ENCODE results near the gene CLEC2D.

Gene CLEC2D, protein sequence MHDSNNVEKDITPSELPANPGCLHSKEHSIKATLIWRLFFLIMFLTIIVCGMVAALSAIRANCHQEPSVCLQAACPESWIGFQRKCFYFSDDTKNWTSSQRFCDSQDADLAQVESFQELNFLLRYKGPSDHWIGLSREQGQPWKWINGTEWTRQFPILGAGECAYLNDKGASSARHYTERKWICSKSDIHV

DNA sequence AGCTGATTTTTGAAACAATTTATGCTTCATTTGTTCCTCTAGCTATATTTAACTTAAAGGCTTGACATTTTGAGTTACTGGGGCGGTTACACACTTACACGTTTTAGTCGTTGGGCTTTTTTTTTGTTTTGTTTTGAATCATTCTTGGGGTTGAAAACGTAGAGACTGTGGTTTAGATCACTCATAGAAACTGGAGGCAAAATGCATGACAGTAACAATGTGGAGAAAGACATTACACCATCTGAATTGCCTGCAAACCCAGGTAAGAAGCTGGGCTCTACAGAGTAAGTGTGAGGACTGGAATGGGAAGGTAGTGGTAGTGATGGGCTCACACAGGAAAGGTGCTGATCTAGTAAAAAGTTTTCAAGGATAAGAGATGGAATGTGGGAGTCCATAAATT, at the start of gene CLEC2D:
CLEC2D (plus strand) TSS at position 180 of the 400 bp plus-strand sequence; CDS start at position 202, 22 bp downstream.
- TF ChIP-seq, protein P1, sequence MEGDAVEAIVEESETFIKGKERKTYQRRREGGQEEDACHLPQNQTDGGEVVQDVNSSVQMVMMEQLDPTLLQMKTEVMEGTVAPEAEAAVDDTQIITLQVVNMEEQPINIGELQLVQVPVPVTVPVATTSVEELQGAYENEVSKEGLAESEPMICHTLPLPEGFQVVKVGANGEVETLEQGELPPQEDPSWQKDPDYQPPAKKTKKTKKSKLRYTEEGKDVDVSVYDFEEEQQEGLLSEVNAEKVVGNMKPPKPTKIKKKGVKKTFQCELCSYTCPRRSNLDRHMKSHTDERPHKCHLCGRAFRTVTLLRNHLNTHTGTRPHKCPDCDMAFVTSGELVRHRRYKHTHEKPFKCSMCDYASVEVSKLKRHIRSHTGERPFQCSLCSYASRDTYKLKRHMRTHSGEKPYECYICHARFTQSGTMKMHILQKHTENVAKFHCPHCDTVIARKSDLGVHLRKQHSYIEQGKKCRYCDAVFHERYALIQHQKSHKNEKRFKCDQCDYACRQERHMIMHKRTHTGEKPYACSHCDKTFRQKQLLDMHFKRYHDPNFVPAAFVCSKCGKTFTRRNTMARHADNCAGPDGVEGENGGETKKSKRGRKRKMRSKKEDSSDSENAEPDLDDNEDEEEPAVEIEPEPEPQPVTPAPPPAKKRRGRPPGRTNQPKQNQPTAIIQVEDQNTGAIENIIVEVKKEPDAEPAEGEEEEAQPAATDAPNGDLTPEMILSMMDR (IDR thresholded peaks at IDR 0.05; ENCODE audit: extremely low read depth, insufficient read depth, missing control alignments) = no peak
- in situ Hi-C loops (cut with MboI; ENCODE audit: low pct_unique_long_range_greater_than_20kb, low sequenced_read_pairs, unreplicated experiment) = no loop called here
- DNase-seq (ENCODE audit: low spot score) = peak; percentile 59

DNA sequence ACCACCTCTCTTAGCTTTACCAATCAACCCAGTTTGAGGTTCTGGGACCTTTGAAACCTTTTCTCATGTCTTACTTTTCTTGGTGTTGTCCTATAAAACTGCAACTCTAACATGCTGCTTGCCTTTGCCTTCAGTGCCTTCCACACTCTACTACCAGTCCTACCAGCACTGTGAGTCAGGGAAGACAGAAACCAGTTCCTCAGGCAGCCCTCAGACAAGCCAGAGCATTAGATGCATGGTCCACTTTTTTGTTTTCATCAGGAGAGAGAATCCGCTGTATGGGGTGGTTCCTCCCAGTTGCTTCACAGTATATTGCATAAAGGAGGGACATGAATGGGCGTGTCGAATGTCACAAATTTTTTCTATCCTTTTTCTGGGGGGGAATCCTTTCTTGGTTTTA, 44.5 kb upstream of the CLEC2D start:
- DNase-seq (ENCODE audit: low spot score) = no peak
- TF ChIP-seq, protein P1 (IDR thresholded peaks at IDR 0.05; ENCODE audit: extremely low read depth, insufficient read depth, missing control alignments) = no peak
- in situ Hi-C loops (cut with MboI; ENCODE audit: low pct_unique_long_range_greater_than_20kb, low sequenced_read_pairs, unreplicated experiment) = loop anchor here (25.0 kb wide), 1 partner anchor 288 kb away; no protein-coding TSS in a partner anchor

DNA sequence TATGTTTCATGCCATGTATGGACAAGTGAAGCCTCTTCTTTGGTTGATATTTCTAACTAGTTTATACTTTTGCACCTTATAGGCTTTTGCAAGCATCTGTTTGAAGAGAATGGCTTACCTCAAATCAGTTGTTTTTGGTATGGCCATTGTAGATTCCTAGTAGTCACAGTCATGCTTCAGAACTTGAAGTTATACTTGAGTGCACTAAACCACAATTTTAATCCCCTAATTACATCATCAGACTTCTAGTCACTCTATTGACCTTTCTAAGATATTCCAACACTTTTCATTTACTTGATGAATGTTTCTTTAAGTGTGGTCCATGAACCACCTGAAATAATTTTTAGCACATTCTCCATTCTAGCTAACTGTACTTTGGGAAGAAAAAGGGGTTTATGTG, 43.2 kb upstream of the CLEC2D start:
- DNase-seq (ENCODE audit: low spot score) = no peak
- in situ Hi-C loops (cut with MboI; ENCODE audit: low pct_unique_long_range_greater_than_20kb, low sequenced_read_pairs, unreplicated experiment) = loop anchor here (25.0 kb wide), 1 partner anchor 289 kb away; no protein-coding TSS in a partner anchor
- TF ChIP-seq, protein P1 (IDR thresholded peaks at IDR 0.05; ENCODE audit: extremely low read depth, insufficient read depth, missing control alignments) = no peak

DNA sequence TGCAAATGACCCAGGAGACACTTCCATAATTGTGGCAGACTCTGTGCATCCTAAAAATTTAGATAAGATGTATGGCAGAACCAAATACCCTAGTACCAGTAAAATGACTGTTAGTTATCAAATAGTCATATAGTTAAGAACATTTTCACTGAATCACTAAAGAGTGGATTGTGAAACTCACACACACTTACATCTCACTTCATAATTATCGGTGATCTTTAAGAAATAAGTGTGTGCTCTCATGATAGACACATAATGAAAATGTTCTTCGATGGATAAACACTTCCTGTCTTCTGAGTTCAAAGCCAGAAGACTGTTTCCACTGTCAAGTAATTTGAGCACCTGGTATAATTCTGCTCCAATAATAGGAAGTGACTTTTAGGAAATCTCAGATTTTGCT, 42.7 kb upstream of the CLEC2D start:
- TF ChIP-seq, protein P1 (IDR thresholded peaks at IDR 0.05; ENCODE audit: extremely low read depth, insufficient read depth, missing control alignments) = no peak
- in situ Hi-C loops (cut with MboI; ENCODE audit: low pct_unique_long_range_greater_than_20kb, low sequenced_read_pairs, unreplicated experiment) = loop anchor here (25.0 kb wide), 1 partner anchor 290 kb away; no protein-coding TSS in a partner anchor
- no peak for DNase-seq (ENCODE audit: low spot score)

DNA sequence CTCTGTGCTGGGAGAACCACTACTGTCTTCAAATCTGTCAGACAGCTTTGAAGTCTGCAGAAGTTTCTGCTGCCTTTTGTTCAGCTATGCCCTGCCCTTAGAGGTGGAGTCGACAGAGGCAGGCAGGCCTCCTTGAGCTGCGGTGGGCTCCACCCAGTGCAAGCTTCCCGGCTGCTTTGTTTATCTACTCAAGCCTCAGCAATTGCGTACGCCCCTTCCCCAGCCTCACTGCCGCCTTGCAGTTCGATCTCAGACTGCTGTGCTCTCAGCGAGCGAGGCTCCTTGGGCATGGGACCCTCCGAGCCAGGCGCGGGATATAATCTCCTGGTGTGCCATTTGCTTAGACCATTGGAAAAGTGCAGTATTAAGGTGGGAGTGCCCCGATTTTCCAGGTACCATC, 36.7 kb upstream of the CLEC2D start:
- TF ChIP-seq, protein P1 (IDR thresholded peaks at IDR 0.05; ENCODE audit: extremely low read depth, insufficient read depth, missing control alignments) = no peak
- DNase-seq (ENCODE audit: low spot score) = no peak
- in situ Hi-C loops (cut with MboI; ENCODE audit: low pct_unique_long_range_greater_than_20kb, low sequenced_read_pairs, unreplicated experiment) = loop anchor here (25.0 kb wide), 1 partner anchor 295 kb away; no protein-coding TSS in a partner anchor

DNA sequence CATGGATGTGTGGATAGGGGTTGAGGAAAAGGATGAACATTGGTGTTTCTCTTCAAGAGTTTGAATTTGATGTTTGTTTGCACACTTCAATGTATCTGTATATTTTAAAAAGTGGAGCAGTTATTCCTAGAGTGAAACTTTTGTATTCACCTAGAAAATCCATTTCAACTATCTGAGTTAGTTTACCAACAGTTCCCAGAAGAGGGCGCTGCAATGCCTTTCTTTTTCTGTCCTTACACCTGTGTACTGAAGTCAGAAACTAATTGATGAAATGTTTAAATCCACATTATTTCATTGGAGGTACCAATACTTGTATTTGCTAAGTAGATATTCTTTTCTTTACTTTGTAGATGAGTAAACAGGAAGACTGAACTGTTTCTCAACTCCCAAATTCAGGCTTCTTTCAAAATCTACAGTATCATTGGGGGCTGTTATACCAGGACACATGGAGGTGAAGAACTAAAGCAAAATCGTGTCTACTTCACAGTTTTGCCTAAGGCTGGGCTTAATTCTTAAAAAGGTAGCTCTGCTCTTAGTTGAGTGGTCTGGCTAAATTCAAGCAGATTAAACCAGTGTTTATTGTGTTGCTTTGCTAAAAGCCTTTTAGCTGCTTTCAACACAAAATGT, 35.2 kb upstream of the CLEC2D start:
- TF ChIP-seq, protein P1 (IDR thresholded peaks at IDR 0.05; ENCODE audit: extremely low read depth, insufficient read depth, missing control alignments) = peak; percentile 74
- DNase-seq (ENCODE audit: low spot score) = peak; percentile 64
- in situ Hi-C loops (cut with MboI; ENCODE audit: low pct_unique_long_range_greater_than_20kb, low sequenced_read_pairs, unreplicated experiment) = loop anchor here (25.0 kb wide), 1 partner anchor 297 kb away; no protein-coding TSS in a partner anchor
